ENCODE measurements around the gene ZNF766. TPM values are rescaled to one million over a fixed set of nuclear protein-coding genes. Genes with fewer than 3 reads are reported as not detected.

The ZNF766 gene
- total RNA-seq, 1 donor from 2014 or later: 7.3 TPM

GRCh38 chr19:52226652-52227051 lies 42.7 kb upstream of the ZNF766 start:
- Histone ChIP-seq H3K4me3 (ENCODE audit: low read depth, low read length) (no peak overlapping the region), H3K27me3 (ENCODE audit: control insufficient read depth, insufficient read depth, low read length) (no peaks in the 10 kb centered on the region), H3K36me3 (ENCODE audit: control insufficient read depth, insufficient read depth, low read length) (peaks cover 10% of the 10 kb centered on the region)
- TF ChIP-seq CTCF (IDR thresholded peaks at IDR 0.05; ENCODE audit: insufficient read depth, low read length, poor library complexity, severe bottlenecking): no peak
- no peak for DNase-seq (ENCODE audit: low read depth)

GRCh38 chr19:52227196-52227940 lies 42.0 kb upstream of the ZNF766 start:
- H3K36me3 ChIP-seq (ENCODE audit: control insufficient read depth, insufficient read depth, low read length): peaks cover 10% of the 10 kb centered on the region
- no peaks in the 10 kb centered on the region for H3K27me3 ChIP-seq (ENCODE audit: control insufficient read depth, insufficient read depth, low read length)
- no peak for TF ChIP-seq CTCF (IDR thresholded peaks at IDR 0.05; ENCODE audit: insufficient read depth, low read length, poor library complexity, severe bottlenecking)
- no peak overlapping the region for H3K4me3 ChIP-seq (ENCODE audit: low read depth, low read length)
- no peak for DNase-seq (ENCODE audit: low read depth)

- Histone ChIP-seq H3K27me3 (ENCODE audit: control insufficient read depth, insufficient read depth, low read length) (no peaks in the 10 kb centered on the region), H3K36me3 (ENCODE audit: control insufficient read depth, insufficient read depth, low read length) (peaks cover 10% of the 10 kb centered on the region), H3K4me3 (ENCODE audit: low read depth, low read length) (no peak overlapping the region)
- no peak for TF ChIP-seq CTCF (IDR thresholded peaks at IDR 0.05; ENCODE audit: insufficient read depth, low read length, poor library complexity, severe bottlenecking)
- DNase-seq (ENCODE audit: low read depth): no peak
Observed at GRCh38 chr19:52227980-52228379, 41.4 kb upstream of the ZNF766 start.

GRCh38 chr19:52229524-52229923 lies 39.9 kb upstream of the ZNF766 start:
- no peak for TF ChIP-seq CTCF (IDR thresholded peaks at IDR 0.05; ENCODE audit: insufficient read depth, low read length, poor library complexity, severe bottlenecking)
- Histone ChIP-seq H3K4me3 (ENCODE audit: low read depth, low read length) (no peak overlapping the region), H3K36me3 (ENCODE audit: control insufficient read depth, insufficient read depth, low read length) (peaks cover 7% of the 10 kb centered on the region), H3K27me3 (ENCODE audit: control insufficient read depth, insufficient read depth, low read length) (no peaks in the 10 kb centered on the region)
- no peak for DNase-seq (ENCODE audit: low read depth)

GRCh38 chr19:52230685-52231084 lies 38.7 kb upstream of the ZNF766 start:
- Histone ChIP-seq H3K27me3 (ENCODE audit: control insufficient read depth, insufficient read depth, low read length) (no peaks in the 10 kb centered on the region), H3K36me3 (ENCODE audit: control insufficient read depth, insufficient read depth, low read length) (peaks cover 6% of the 10 kb centered on the region), H3K4me3 (ENCODE audit: low read depth, low read length) (no peak overlapping the region)
- no peak for TF ChIP-seq CTCF (IDR thresholded peaks at IDR 0.05; ENCODE audit: insufficient read depth, low read length, poor library complexity, severe bottlenecking)
- DNase-seq (ENCODE audit: low read depth): no peak

All from kidney epithelial cell (primary cell).